Testis (tissue), 2 donors: Measurements from ENCODE around the gene CCNG1.

Experiments used
- CTCF ChIP-seq, 3 experiments: fragments of 450-650 bp in 2 of 3; fragments of 200-600 bp in 1 of 3; sonication (generic) in 1 of 3; IDR thresholded peaks; one replicate each; pipeline ENCODE4 v1.5.1; 2016 to 2019; ENCODE audit warnings: antibody characterized with exemption in 3 of 3, mild to moderate bottlenecking in 2 of 3, moderate library complexity in 1 of 3
- POLR2A ChIP-seq: fragments of 450-650 bp; IDR thresholded peaks from one replicate; pipeline ENCODE4 v1.6.1; 2017; ENCODE audit warnings: antibody characterized with exemption, mild to moderate bottlenecking, moderate library complexity

- no peak for TF ChIP-seq CTCF (IDR thresholded peaks at IDR 0.05)
- TF ChIP-seq POLR2A: no peak
Observed at GRCh38 chr5:163489745-163490075, 52.3 kb downstream of the CCNG1 start.
